H9 (cell line): Measurements from ENCODE around the gene PPM1H. TPM values are rescaled to one million over a fixed set of nuclear protein-coding genes. Genes with fewer than 3 reads are reported as not detected.
A peak's percentile ranks its signal among the peaks of the same experiment; 100 is the strongest.

Source experiments
- DNase-seq: peaks from one replicate; pipeline ENCODE4 v3.0.0-alpha.2; 2017
- H2AFZ ChIP-seq: one replicate; pipeline ENCODE4 v1.6.1; 2013; ENCODE audit warnings: mild to moderate bottlenecking, low read length, control low read depth, moderate library complexity
- H2AK5ac ChIP-seq: 2 replicates; pipeline ENCODE4 v1.6.1; 2013; ENCODE audit warnings: low read length, control low read depth, mixed read lengths; ENCODE audit not compliant: insufficient read length
- H2BK120ac ChIP-seq: one replicate; pipeline ENCODE4 v1.6.1; 2013; ENCODE audit warnings: low read depth, mild to moderate bottlenecking, low read length, control low read depth, inconsistent platforms; ENCODE audit not compliant: poor library complexity, severe bottlenecking
- H2BK12ac ChIP-seq: 2 replicates; pipeline ENCODE4 v1.6.1; 2013; ENCODE audit warnings: low read length, control low read depth, mixed read lengths, low read depth; ENCODE audit not compliant: insufficient read length
- H2BK15ac ChIP-seq: 2 replicates; pipeline ENCODE4 v1.6.1; 2013; ENCODE audit warnings: low read depth, low read length, control low read depth
- H2BK20ac ChIP-seq: one replicate; pipeline ENCODE4 v1.6.1; 2013; ENCODE audit warnings: low read depth, mild to moderate bottlenecking, low read length, control low read depth, inconsistent platforms; ENCODE audit not compliant: poor library complexity, severe bottlenecking
- H2BK5ac ChIP-seq: 2 replicates; pipeline ENCODE4 v1.6.1; 2013; ENCODE audit warnings: low read length, control low read depth, mixed read lengths; ENCODE audit not compliant: insufficient read length
- H3K14ac ChIP-seq: 2 replicates; pipeline ENCODE4 v1.6.1; 2013; ENCODE audit warnings: low read length, control low read depth; ENCODE audit not compliant: insufficient read depth
- H3K18ac ChIP-seq: 2 replicates; pipeline ENCODE4 v1.6.1; 2013; ENCODE audit warnings: low read depth, mild to moderate bottlenecking, mixed read lengths, low read length, control low read depth; ENCODE audit not compliant: insufficient read length
- H3K23ac ChIP-seq: 2 replicates; pipeline ENCODE4 v1.6.1; 2013; ENCODE audit warnings: low read length, control low read depth, mixed read lengths, low read depth; ENCODE audit not compliant: insufficient read length
- H3K23me2 ChIP-seq: 2 replicates; pipeline ENCODE4 v1.6.1; 2013; ENCODE audit warnings: low read depth, mild to moderate bottlenecking, mixed read lengths, low read length, control low read depth; ENCODE audit not compliant: insufficient read length, poor library complexity, severe bottlenecking
- H3K27ac ChIP-seq: 2 replicates; pipeline ENCODE4 v1.5.1; 2013; ENCODE audit warnings: low read length, control low read depth, mixed read lengths, low read depth; ENCODE audit not compliant: insufficient read length
- H3K27me3 ChIP-seq: 2 replicates; pipeline ENCODE4 v1.6.1; 2013; ENCODE audit warnings: low read length, control low read depth, inconsistent platforms; ENCODE audit not compliant: insufficient read depth
- H3K4ac ChIP-seq: 2 replicates; pipeline ENCODE4 v1.6.1; 2013; ENCODE audit warnings: low read depth, mild to moderate bottlenecking, control low read depth, inconsistent platforms, low read length, moderate library complexity
- H3K4me1 ChIP-seq: 2 replicates; pipeline ENCODE4 v1.6.1; 2013; ENCODE audit warnings: low read length, control low read depth, inconsistent platforms; ENCODE audit not compliant: insufficient read depth
- H3K4me2 ChIP-seq: 2 replicates; pipeline ENCODE4 v1.6.1; 2013; ENCODE audit warnings: low read length, control low read depth, mixed read lengths; ENCODE audit not compliant: insufficient read length, insufficient read depth
- H3K56ac ChIP-seq: 2 replicates; pipeline ENCODE4 v1.6.1; 2013; ENCODE audit warnings: low read depth, mild to moderate bottlenecking, mixed read lengths, low read length, control low read depth; ENCODE audit not compliant: insufficient read length
- H3K79me1 ChIP-seq: 2 replicates; pipeline ENCODE4 v1.6.1; 2013; ENCODE audit warnings: low read depth, mild to moderate bottlenecking, moderate library complexity, low read length, control low read depth, inconsistent platforms; ENCODE audit not compliant: insufficient read depth, poor library complexity, severe bottlenecking
- H3K79me2 ChIP-seq: 2 replicates; pipeline ENCODE4 v1.6.1; 2013; ENCODE audit warnings: low read length, control low read depth, inconsistent platforms; ENCODE audit not compliant: insufficient read depth
- H3K9ac ChIP-seq: 2 replicates; pipeline ENCODE4 v1.6.1; 2013; ENCODE audit warnings: low read length, control low read depth, mixed read lengths; ENCODE audit not compliant: insufficient read length; ENCODE audit errors: extremely low read depth
- H3K9me3 ChIP-seq: one replicate; pipeline ENCODE4 v1.6.1; 2013; ENCODE audit warnings: low read depth, low read length, inconsistent platforms; ENCODE audit not compliant: control insufficient read depth
- H3T11ph ChIP-seq: one replicate; pipeline ENCODE4 v1.6.1; 2013; ENCODE audit warnings: mild to moderate bottlenecking, low read length, control low read depth, inconsistent platforms
- H4K20me1 ChIP-seq: one replicate; pipeline ENCODE4 v1.6.1; 2013; ENCODE audit not compliant: control insufficient read depth, insufficient read length, insufficient read depth
- H4K5ac ChIP-seq: 2 replicates; pipeline ENCODE4 v1.6.1; 2013; ENCODE audit warnings: low read depth, mild to moderate bottlenecking, mixed read lengths, low read length, control low read depth; ENCODE audit not compliant: insufficient read length
- H4K8ac ChIP-seq: replicated peaks from 2 replicates; pipeline ENCODE4 v1.6.1; 2013; ENCODE audit warnings: low read length, control low read depth, mixed read lengths, low read depth; ENCODE audit not compliant: insufficient read length
- H4K91ac ChIP-seq: 2 replicates; pipeline ENCODE4 v1.6.1; 2013; ENCODE audit warnings: low read depth, mild to moderate bottlenecking, moderate library complexity, mixed read lengths, low read length, control low read depth; ENCODE audit not compliant: insufficient read length
- H3K27ac Mint-ChIP-seq, 3 experiments: 2 replicates in 2 of 3; 3 replicates in 1 of 3; pipeline ENCODE4 v1.8.0; 2020 to 2021; ENCODE audit warnings: mixed read lengths in 3 of 3, mild to moderate bottlenecking in 1 of 3, moderate library complexity in 1 of 3
- H3K27me3 Mint-ChIP-seq: 2 replicates; pipeline ENCODE4 v1.8.0; 2021; ENCODE audit warnings: low read depth, mild to moderate bottlenecking, moderate library complexity, mixed read lengths
- H3K36me3 Mint-ChIP-seq, 3 experiments: 2 replicates in 2 of 3; 3 replicates in 1 of 3; pipeline ENCODE4 v1.8.0; 2020 to 2021; ENCODE audit warnings: low read depth in 3 of 3, mixed read lengths in 3 of 3; ENCODE audit not compliant: insufficient read depth in 1 of 3
- H3K4me1 Mint-ChIP-seq, 2 experiments: 2 replicates each; pipeline ENCODE4 v1.8.0; 2020; ENCODE audit warnings: mixed read lengths in 2 of 2
- H3K4me3 Mint-ChIP-seq, 2 experiments: 2 replicates in 1 of 2; 3 replicates in 1 of 2; pipeline ENCODE4 v1.8.0; 2020 to 2021; ENCODE audit warnings: mild to moderate bottlenecking in 2 of 2, mixed read lengths in 2 of 2, moderate library complexity in 1 of 2
- H3K9me3 Mint-ChIP-seq, 2 experiments: 2 replicates in 1 of 2; 3 replicates in 1 of 2; pipeline ENCODE4 v1.8.0; 2020; ENCODE audit warnings: mild to moderate bottlenecking in 2 of 2, mixed read lengths in 2 of 2, moderate library complexity in 1 of 2
- WGBS: extraction: QIAGEN DNeasy Blood & Tissue Kit; methylation state at CpG from one replicate; pipeline ENCODE4 v1.1.7; 2013; ENCODE audit warnings: missing lambda C conversion rate, low lambda C conversion rate, mixed read lengths; ENCODE audit not compliant: insufficient read length; ENCODE audit errors: extremely low coverage; 5-methylcytosine and 5-hydroxymethylcytosine counted together
- total RNA-seq: library from RNA; stranded (reverse); gene quantifications from 2 replicates; pipeline ENCODE4 v1.2.1, GENCODE V29; 2021
- TF ChIP-seq, protein P1 (sequence below): fragments of 200-600 bp; sonication (generic); conservative IDR thresholded peaks from 3 replicates; pipeline ENCODE4 v1.8.0; 2021; ENCODE audit warnings: antibody characterized with exemption, mild to moderate bottlenecking

PPM1H gene
- total RNA-seq, 1 experiment from 2014 or later, result 22.1 TPM

DNA sequence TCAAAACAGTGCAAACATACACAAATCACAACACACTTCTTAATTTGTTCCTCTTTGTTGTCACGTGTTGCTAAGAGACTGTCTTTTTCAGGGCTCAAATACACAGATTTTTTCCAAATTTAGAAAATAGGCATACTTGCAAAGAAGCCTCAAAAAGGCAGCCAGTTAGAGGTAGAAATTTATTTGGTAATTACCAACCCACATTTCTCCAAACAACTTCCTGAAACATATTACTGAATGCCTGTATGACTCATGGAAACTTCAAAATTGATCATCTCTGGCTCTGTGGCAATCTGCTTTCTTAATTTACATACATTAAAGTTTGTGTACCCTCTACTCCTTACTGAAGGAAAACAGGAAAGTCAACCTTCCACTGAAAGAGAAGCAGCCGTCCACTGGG is 36.4 kb downstream of the PPM1H start:
- peaks cover 13 to 21% of the 10 kb centered on the region in 2 experiments for H3K4me1 Mint-ChIP-seq
- Histone ChIP-seq H2AFZ (no peak overlapping the region), H3K23ac (no peak overlapping the region), H2BK120ac (no peak overlapping the region), H3K27ac (no peak overlapping the region), H3K27me3 (no peaks in the 10 kb centered on the region), H2BK20ac (no peak overlapping the region), H3K9me3 (no peaks in the 10 kb centered on the region), H4K20me1 (no peaks in the 10 kb centered on the region), H2BK5ac (no peak overlapping the region), H3K4ac (no peak overlapping the region), H3K79me1 (peaks cover 9% of the 10 kb centered on the region), H2BK12ac (no peak overlapping the region), H4K5ac (no peak overlapping the region), H3K79me2 (no peaks in the 10 kb centered on the region), H3K18ac (no peak overlapping the region), H2AK5ac (no peak overlapping the region), H3K14ac (no peak overlapping the region), H3K4me1 (peaks cover 6% of the 10 kb centered on the region), H3K56ac (no peak overlapping the region), H3T11ph (no peak overlapping the region), H3K9ac (no peak overlapping the region), H2BK15ac (no peak overlapping the region), H3K23me2 (no peaks in the 10 kb centered on the region), H4K91ac (no peak overlapping the region), H3K4me2 (no peak overlapping the region), H4K8ac (no peak overlapping the region)
- peaks cover 3% of the 10 kb centered on the region in 2 experiments; a peak in 3 of 5 replicates for H3K9me3 Mint-ChIP-seq
- H3K36me3 Mint-ChIP-seq, result peaks cover 4 to 7% (median 5%) of the 10 kb centered on the region in 3 experiments; a peak in 3 of 7 replicates
- H3K4me3 Mint-ChIP-seq, result no peak overlapping the region
- no peak for DNase-seq
- no CpG with 5 or more reads among the region's 2 CpGs for WGBS
- TF ChIP-seq, protein P1, sequence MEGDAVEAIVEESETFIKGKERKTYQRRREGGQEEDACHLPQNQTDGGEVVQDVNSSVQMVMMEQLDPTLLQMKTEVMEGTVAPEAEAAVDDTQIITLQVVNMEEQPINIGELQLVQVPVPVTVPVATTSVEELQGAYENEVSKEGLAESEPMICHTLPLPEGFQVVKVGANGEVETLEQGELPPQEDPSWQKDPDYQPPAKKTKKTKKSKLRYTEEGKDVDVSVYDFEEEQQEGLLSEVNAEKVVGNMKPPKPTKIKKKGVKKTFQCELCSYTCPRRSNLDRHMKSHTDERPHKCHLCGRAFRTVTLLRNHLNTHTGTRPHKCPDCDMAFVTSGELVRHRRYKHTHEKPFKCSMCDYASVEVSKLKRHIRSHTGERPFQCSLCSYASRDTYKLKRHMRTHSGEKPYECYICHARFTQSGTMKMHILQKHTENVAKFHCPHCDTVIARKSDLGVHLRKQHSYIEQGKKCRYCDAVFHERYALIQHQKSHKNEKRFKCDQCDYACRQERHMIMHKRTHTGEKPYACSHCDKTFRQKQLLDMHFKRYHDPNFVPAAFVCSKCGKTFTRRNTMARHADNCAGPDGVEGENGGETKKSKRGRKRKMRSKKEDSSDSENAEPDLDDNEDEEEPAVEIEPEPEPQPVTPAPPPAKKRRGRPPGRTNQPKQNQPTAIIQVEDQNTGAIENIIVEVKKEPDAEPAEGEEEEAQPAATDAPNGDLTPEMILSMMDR, result no peak
- H3K27me3 Mint-ChIP-seq, result no peaks in the 10 kb centered on the region
- H3K27ac Mint-ChIP-seq, result peak overlapping the region in 2 of 3 experiments; percentile 13 to 17; a peak in 1 of 7 replicates
